ENCODE measurements around the gene WNT2.
"Not testable (repeated sequence)": the region's sequence is repeated elsewhere in the genome, so short reads cannot be mapped to it uniquely, and the experiment has no call there.

WNT2 gene

GRCh38 chr7:117262546-117262945 is 60.3 kb downstream of the WNT2 start:
- no peak for DNase-seq (ENCODE audit: low spot score)

DNA sequence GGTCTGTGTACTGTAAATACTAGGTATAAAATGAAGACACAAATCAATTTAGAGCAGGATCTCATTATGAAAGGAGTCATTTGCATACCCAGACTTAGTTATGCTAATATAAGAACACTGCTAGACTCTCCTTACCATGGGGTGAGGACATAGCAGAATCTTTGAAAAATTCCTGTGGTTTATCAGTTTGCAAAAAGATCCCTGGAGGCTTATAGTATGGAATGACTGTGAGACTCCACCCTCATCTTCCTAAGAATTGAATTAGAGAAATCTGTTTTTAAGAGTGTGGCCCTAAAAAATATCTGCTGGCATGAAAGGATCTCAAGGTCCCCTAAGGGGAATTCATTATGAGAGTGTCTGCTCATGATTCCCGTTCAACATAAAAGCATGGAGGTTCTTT is 63.2 kb downstream of the WNT2 start:
- no peak for DNase-seq (ENCODE audit: low spot score)

- no peak for DNase-seq (ENCODE audit: low spot score)
These were observed 71.2 kb downstream of the WNT2 start for GRCh38 chr7:117251687-117252086.

GRCh38 chr7:117250801-117251200 is 72.1 kb downstream of the WNT2 start:
- DNase-seq (ENCODE audit: low spot score): no peak

DNA sequence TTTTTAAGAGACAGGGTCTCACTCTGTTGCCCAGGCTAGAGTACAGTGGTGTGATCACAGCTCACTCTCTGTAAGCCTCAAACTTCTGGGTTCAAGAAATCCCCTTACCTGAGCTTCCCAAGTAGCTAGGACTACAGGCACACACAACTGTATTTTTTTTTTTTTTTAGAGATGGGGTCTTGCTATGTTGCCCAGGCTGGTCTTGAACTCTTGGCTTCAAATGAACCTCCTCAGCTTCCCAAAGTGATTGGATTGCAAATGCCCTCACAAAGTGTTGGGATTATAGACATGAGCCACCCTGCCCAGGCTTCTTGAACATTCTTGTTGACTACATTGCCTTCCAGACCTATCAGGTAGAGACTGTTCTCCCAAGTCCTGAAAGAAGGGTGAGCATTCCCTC is 72.6 kb downstream of the WNT2 start:
- no peak for DNase-seq (ENCODE audit: low spot score)

DNA sequence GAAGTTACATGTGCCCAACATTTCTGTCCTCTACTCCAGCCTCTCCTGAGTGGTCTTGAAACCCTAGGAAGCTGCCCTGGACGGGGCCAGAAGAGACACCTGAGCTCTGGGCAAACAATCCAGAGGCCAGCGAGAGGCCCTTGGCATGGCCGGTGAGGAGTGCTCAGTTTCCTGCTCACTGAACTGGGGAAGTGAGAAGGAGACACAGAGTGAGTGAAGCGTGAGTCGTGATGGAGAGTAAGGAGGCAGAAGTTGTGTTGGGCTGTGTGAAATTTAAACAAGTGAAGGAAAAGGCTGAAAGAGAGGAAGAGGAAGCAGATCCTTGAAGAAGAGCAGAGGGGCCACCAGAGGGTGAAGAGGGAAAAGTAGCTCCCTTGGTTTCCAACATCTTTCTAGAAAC is 73.2 kb downstream of the WNT2 start:
- no peak for DNase-seq (ENCODE audit: low spot score)

GRCh38 chr7:117248829-117249228 is 74.0 kb downstream of the WNT2 start:
- no peak for DNase-seq (ENCODE audit: low spot score)

DNA sequence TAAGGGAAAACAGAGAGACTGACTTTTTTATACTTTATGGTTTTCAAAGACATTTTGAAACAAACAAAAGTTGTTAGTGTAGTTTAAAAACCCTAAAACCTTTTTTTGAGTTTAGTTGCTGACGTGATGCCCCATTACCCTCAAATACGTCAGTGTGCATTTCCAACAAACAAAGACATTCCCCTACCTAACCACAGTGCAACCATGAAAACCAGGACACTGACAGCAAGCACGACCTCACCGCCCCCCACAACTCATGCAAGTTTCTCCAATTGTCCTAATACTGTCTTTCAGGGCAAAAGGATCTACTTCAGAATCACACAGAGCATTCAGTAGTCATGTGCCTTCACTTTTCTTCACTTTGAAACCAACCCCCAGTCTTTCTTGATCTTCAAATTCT is 75.0 kb downstream of the WNT2 start:
- no peak for DNase-seq (ENCODE audit: low spot score)

- DNase-seq (ENCODE audit: low spot score): not testable (repeated sequence)
These were observed 77.2 kb downstream of the WNT2 start for GRCh38 chr7:117245703-117246102.

DNA sequence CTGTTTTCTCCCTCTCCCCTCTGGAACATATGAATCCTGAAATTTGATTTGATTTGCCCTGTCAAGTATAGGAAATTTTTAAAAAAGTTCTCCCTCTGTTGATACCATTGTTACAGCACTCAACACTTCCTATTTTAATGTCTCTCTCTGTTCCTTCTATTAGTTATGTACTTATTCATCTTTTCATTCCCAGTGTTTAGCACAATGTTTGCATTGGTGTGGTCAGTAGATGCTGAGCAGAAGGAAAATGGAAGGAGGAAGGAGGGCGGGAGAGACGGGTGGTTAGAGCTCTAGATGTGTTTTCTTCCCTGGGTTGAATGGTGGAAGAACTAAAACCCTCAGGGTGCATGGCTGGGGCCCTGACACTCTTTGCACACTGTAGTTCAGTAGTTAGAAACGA is 79.5 kb downstream of the WNT2 start:
- DNase-seq (ENCODE audit: low spot score): no peak

DNA sequence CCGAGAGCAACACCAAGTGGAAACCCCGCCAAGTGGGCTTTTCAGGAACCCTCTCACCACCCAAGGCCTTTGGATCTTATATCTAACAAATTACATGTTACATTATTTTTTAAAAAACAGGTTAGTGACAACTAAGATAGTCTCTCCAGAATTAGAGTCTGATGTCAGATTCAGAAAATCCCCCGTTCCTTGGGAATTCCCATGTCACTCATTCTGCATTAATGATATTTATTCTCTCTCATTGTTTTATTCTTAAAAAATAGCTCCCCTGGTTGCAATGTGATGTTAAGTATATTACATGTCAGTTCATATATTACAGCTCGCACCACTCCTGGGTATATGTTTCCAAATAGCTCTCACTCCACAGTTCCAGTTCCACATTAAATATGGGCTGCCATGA is 81.8 kb downstream of the WNT2 start:
- no peak for DNase-seq (ENCODE audit: low spot score)

DNA sequence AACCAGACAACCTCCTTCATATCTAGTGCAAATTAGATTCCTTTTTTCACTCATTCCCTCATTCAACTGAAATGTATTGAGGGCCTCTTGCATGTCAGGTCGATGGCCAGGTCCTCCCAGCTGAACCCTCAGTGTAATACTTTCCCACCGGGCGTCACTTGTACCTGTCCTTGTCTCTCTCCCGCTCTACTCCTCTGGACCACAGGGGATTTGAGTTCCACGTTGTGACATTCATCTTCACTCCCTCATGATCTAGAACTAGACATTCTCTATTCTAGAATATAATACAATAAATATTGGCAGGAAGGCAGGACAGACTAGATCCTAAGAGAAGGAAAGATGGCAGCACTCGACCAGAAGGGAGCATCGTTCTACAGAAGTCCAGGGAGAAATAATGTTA is 83.9 kb downstream of the WNT2 start:
- no peak for DNase-seq (ENCODE audit: low spot score)

GRCh38 chr7:117238472-117238871 is 84.4 kb downstream of the WNT2 start:
- DNase-seq (ENCODE audit: low spot score): no peak

DNA sequence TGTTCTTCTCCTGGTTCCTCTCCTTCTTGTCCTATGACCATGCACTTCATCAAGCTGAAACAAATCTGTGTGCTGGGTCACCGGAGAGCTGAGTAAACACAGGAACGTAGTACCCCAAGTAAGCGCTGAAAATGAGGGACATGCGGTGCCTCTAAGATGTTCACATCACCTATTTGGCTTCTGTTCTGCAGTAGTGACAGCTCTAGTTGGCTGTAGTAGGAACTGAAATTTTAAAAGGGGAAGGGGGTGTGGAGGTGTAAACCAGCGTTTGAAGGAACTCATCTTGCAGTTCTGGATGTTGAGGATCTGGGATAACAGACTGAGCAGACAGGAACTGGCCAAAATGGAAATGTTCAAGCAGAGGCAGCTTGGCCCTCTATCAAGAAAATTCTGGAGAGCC is 85.2 kb downstream of the WNT2 start:
- DNase-seq (ENCODE audit: low spot score): no peak

DNA sequence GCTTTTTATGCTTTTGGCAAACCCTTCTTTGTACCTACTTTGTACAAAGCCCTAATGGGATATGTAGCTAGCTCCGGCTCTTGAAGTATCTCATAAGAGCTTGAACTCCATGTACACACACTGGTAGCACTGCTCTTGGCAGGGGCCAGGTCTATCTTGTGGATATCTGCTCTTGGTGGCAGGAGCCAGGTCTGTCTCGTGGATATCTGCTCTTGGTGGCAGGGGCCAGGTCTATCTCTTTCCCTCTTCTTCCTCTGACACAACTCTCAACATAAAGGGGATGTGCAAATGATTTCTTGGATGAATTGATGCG is 91.9 kb downstream of the WNT2 start:
- no peak for DNase-seq (ENCODE audit: low spot score)

- no peak for DNase-seq (ENCODE audit: low spot score)
These were observed 92.4 kb downstream of the WNT2 start for GRCh38 chr7:117230276-117231046.

DNA sequence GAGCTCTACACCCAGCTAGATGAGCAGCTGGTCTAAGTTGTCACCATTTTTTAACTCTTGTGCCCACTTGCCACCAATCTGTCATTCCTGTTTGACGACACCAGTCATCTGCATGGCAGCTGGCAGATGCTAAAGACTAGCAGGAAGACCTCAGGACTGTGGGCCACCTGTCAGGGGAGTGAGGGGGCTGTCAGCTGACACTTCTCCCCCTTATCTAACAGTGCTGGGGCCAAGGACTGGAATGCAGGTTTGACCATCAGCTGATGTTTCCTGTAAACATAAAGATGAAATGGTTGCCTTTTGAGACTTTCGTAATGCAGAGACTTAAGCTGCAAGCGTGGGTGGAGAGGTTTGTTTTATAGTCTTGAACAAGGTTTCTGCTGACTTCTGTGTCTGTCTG is 93.5 kb downstream of the WNT2 start:
- no peak for DNase-seq (ENCODE audit: low spot score)

DNA sequence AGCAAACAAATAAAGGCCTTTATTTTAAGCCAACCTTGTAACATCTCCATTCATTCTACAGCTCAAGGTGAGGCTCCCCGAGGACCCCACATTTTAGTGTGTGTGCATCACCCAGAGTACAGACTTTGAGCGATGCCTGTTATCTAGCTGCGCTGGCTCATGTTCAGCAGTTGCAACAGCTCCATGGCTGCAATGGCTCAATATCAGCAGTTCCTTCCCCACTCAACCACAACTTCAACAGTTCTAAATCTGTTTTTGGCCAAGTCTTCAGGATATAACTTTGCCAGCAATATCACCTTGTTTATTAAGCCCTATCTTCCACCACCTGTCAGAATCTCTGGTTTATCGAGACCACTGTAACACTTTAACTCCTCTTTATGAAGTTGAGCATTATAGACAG is 95.8 kb downstream of the WNT2 start:
- no peak for DNase-seq (ENCODE audit: low spot score)

DNA sequence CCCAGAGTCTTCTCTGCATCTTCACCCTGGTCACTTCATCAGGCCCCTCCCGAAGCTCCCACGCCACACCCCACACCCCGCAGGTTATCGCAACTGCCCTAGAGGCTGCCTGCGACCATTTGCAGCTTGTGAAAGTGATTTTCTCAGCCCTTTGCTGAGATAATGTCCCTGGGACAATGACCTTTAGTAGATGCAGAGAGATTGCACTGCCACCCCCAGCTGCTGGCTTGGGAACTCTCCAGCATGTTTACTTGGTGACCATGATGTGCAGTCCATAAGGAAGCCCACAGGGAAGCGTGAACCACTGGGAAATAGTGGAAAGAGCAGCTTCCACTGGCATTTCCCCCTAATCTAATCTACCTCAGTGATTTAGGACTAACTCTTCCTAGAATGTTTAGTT is 97.3 kb downstream of the WNT2 start:
- DNase-seq (ENCODE audit: low spot score): no peak
